Activated naive CD4-positive, alpha-beta T cell treated with anti-CD3 and anti-CD28 coated beads for 36 hours (primary cell): ENCODE data around the gene KRTAP9-3. TPM values are rescaled to one million over a fixed set of nuclear protein-coding genes. Genes with fewer than 3 reads are reported as not detected.
"Not testable (repeated sequence)": the region's sequence is repeated elsewhere in the genome, so short reads cannot be mapped to it uniquely, and the experiment has no call there.

Source experiments
- CTCF ChIA-PET: fragments of 350-600 bp; sonication (Branson Sonifier 250); formaldehyde crosslinking; loops from one replicate; lab custom pipeline; 2021; ENCODE audit warnings: antibody characterized with exemption; lab: Charles Lee
- DNase-seq: peaks from one replicate; pipeline ENCODE4 v3.0.0-alpha.2; 2020
- H3K27ac Mint-ChIP-seq: one replicate; pipeline ENCODE4 v1.8.0; 2021; ENCODE audit warnings: mild to moderate bottlenecking, mixed read lengths
- H3K27me3 Mint-ChIP-seq: one replicate; pipeline ENCODE4 v1.8.0; 2021; ENCODE audit warnings: low read depth, mixed read lengths
- H3K36me3 Mint-ChIP-seq: one replicate; pipeline ENCODE4 v1.8.0; 2021; ENCODE audit warnings: low read depth, mixed read lengths
- H3K4me1 Mint-ChIP-seq: one replicate; pipeline ENCODE4 v1.8.0; 2021; ENCODE audit warnings: low read depth, mixed read lengths
- H3K4me3 Mint-ChIP-seq: one replicate; pipeline ENCODE4 v1.8.0; 2021; ENCODE audit warnings: mild to moderate bottlenecking, moderate library complexity, mixed read lengths
- H3K9me3 Mint-ChIP-seq: one replicate; pipeline ENCODE4 v1.8.0; 2021; ENCODE audit warnings: mixed read lengths
- intact Hi-C: fragments of 100-400 bp; cut with micrococcal nuclease; formaldehyde crosslinking; loops from one replicate; pipeline ENCODE4 v1.15.1; 2023
- total RNA-seq, 2 experiments: library from RNA; stranded (reverse); gene quantifications; one replicate each; pipeline ENCODE4 v1.2.3, GENCODE V29; 2021

Gene KRTAP9-3
- total RNA-seq, 2 experiments from 2014 or later: not detected

- intact Hi-C loops: no loop called here
- DNase-seq: no peak
- H3K4me3 Mint-ChIP-seq: no peak overlapping the region
- no peak overlapping the region for H3K27ac Mint-ChIP-seq
- peaks cover 5% of the 10 kb centered on the region for H3K9me3 Mint-ChIP-seq
- peaks cover 1% of the 10 kb centered on the region for H3K36me3 Mint-ChIP-seq
- no peaks in the 10 kb centered on the region for H3K27me3 Mint-ChIP-seq
- no peaks in the 10 kb centered on the region for H3K4me1 Mint-ChIP-seq
- CTCF ChIA-PET: no interaction called here
These were observed 8.4 kb upstream of the KRTAP9-3 start for GRCh38 chr17:41223821-41224220.

- DNase-seq: no peak
- Mint-ChIP-seq H3K27ac (no peak overlapping the region), H3K4me1 (no peaks in the 10 kb centered on the region), H3K9me3 (no peaks in the 10 kb centered on the region), H3K4me3 (no peak overlapping the region), H3K27me3 (no peaks in the 10 kb centered on the region), H3K36me3 (no peaks in the 10 kb centered on the region)
- intact Hi-C loops: no loop called here
- CTCF ChIA-PET: no interaction called here
These were observed 6.2 kb upstream of the KRTAP9-3 start for GRCh38 chr17:41226051-41226450.

GRCh38 chr17:41226598-41227095 is 5.6 kb upstream of the KRTAP9-3 start, which contains the start of gene KRTAP9-2:
Gene KRTAP9-2, plus strand, starts transcription at chr17:41226648. Its CDS starts 7 bp downstream, at chr17:41226655.
- CTCF ChIA-PET, DNase-seq, H3K27ac Mint-ChIP-seq: not testable (repeated sequence)

DNA sequence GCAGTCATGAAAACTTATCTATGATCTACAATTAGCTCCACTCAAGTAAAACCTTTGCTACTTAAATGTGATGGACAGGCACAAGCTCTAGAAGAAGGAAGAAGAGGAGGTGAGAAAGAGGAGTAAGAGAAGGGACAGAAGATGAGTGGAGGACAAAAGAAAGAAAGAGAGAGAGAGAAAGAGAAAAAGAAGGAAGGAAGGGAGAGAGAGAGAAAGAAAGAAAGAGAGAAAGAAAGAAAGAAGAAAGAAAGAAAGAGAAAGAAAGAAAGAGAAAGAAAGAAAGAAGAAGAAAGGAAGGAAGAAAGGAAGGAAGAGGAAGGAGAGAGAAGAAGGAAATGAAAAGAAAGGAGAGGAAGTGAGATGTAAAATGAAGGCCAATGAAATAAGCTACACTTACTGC is 2.2 kb upstream of the KRTAP9-3 start:
- DNase-seq: no peak
- H3K4me3 Mint-ChIP-seq: no peak overlapping the region
- H3K36me3 Mint-ChIP-seq: no peaks in the 10 kb centered on the region
- intact Hi-C loops: no loop called here
- CTCF ChIA-PET: no interaction called here
- no peak overlapping the region for H3K27ac Mint-ChIP-seq
- no peaks in the 10 kb centered on the region for H3K4me1 Mint-ChIP-seq
- no peaks in the 10 kb centered on the region for H3K9me3 Mint-ChIP-seq
- H3K27me3 Mint-ChIP-seq: no peaks in the 10 kb centered on the region

More at GRCh38 chr17:41226598-41227095, 5.6 kb upstream of the KRTAP9-3 start, which contains the start of gene KRTAP9-2:
- H3K4me1 Mint-ChIP-seq, H3K36me3 Mint-ChIP-seq, H3K4me3 Mint-ChIP-seq, intact Hi-C loops, H3K27me3 Mint-ChIP-seq, H3K9me3 Mint-ChIP-seq: not testable (repeated sequence)

- Mint-ChIP-seq H3K9me3 (no peaks in the 10 kb centered on the region), H3K27ac (no peak overlapping the region), H3K27me3 (no peaks in the 10 kb centered on the region), H3K36me3 (no peaks in the 10 kb centered on the region), H3K4me1 (no peaks in the 10 kb centered on the region), H3K4me3 (no peak overlapping the region)
- CTCF ChIA-PET: no interaction called here
- intact Hi-C loops: no loop called here
- no peak for DNase-seq
These were observed 518 bp upstream of the KRTAP9-3 start for GRCh38 chr17:41231731-41232130.

DNA sequence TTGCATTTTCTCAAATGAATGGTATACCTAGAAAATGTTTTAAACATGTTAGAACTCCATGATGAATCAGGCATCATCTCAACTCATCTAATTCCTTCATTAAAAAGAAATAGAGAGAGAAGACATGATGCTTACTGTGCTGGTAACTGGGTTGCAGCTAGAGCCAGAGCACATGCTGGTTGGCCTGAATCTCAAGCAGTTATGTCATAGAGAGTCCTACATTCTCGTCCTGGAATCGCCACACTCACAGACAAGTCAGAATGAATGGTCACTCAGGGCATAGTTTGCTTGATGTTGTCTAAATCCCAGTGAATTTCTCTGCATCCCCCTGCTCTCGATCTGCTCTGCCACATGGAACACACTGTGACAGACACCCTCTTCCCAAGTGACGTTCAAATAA is 4.9 kb downstream of the KRTAP9-3 start:
- H3K9me3 Mint-ChIP-seq, H3K4me1 Mint-ChIP-seq, H3K27ac Mint-ChIP-seq, H3K36me3 Mint-ChIP-seq, CTCF ChIA-PET, DNase-seq, H3K27me3 Mint-ChIP-seq, intact Hi-C loops, H3K4me3 Mint-ChIP-seq: not testable (repeated sequence)

GRCh38 chr17:41237949-41238437 is 5.7 kb downstream of the KRTAP9-3 start, which contains the start of gene KRTAP9-8:
Gene KRTAP9-8, plus strand, starts transcription at chr17:41237999. Its CDS starts 53 bp downstream, at chr17:41238052.
- intact Hi-C loops, H3K36me3 Mint-ChIP-seq, H3K4me3 Mint-ChIP-seq, H3K9me3 Mint-ChIP-seq, CTCF ChIA-PET, H3K27ac Mint-ChIP-seq, H3K27me3 Mint-ChIP-seq, DNase-seq, H3K4me1 Mint-ChIP-seq: not testable (repeated sequence)

- H3K9me3 Mint-ChIP-seq, H3K36me3 Mint-ChIP-seq, intact Hi-C loops, H3K4me1 Mint-ChIP-seq, H3K27ac Mint-ChIP-seq, DNase-seq, H3K27me3 Mint-ChIP-seq, H3K4me3 Mint-ChIP-seq: not testable (repeated sequence)
- CTCF ChIA-PET: interaction anchor here (0.6 kb wide), 1 partner anchor 315 kb away, joined by 3 read pairs; no protein-coding TSS in a partner anchor
These were observed 14.9 kb downstream of the KRTAP9-3 start for GRCh38 chr17:41246995-41247787.

GRCh38 chr17:41249637-41250240 is 17.5 kb downstream of the KRTAP9-3 start, which contains the start of gene KRTAP9-4:
Gene KRTAP9-4, plus strand, starts transcription at chr17:41249687. Its CDS starts 34 bp downstream, at chr17:41249721.
- H3K27me3 Mint-ChIP-seq, H3K27ac Mint-ChIP-seq, H3K36me3 Mint-ChIP-seq, H3K9me3 Mint-ChIP-seq, H3K4me3 Mint-ChIP-seq, H3K4me1 Mint-ChIP-seq, CTCF ChIA-PET, DNase-seq, intact Hi-C loops: not testable (repeated sequence)

DNA sequence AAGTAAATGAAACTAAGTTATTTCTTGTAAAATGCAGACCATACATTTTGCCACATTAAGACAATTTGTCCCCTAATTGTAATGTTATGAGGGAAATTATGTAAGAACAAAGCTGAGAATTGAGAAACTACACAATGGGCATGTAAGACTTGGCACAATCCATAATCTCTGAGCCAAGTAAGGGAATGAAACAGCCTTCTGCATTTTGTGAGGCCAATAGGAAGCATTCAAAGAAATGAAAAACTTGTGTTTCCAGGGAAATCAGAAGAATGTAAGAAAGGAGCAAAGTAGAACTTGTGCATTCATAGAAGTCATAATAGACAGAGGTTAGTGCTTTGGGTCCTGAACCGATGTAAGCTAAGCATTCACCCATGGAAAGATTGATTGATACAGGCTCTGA is 19.0 kb downstream of the KRTAP9-3 start:
- Mint-ChIP-seq H3K27me3 (peaks cover 3% of the 10 kb centered on the region), H3K4me1 (no peaks in the 10 kb centered on the region), H3K27ac (no peak overlapping the region), H3K36me3 (no peaks in the 10 kb centered on the region), H3K4me3 (no peak overlapping the region), H3K9me3 (no peaks in the 10 kb centered on the region)
- CTCF ChIA-PET: no interaction called here
- intact Hi-C loops: no loop called here
- DNase-seq: no peak

DNA sequence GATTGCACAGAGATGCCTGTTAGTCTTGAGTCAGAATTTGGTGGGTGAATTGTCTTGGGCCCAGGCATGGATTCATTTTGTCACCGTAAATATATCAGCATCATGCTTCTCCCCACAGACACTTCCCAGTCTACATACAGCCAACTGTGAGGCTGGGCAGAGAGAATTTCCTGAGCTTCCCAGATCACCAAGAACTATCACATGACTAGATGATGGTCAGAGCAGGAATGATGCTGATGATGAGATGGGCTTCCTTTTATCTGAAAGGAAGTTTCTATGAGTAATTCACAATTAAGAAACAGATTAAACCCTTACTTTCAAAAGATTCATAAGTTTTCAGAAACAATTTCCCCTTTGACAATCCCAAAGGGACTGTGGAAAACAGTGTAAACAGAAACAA is 22.6 kb downstream of the KRTAP9-3 start:
- H3K27me3 Mint-ChIP-seq: peaks cover 3% of the 10 kb centered on the region
- CTCF ChIA-PET: no interaction called here
- DNase-seq: no peak

GRCh38 chr17:41255381-41256290 is 23.4 kb downstream of the KRTAP9-3 start, which contains the start of gene KRTAP9-9:
Gene KRTAP9-9, plus strand, starts transcription at chr17:41255384.
- CTCF ChIA-PET, H3K4me1 Mint-ChIP-seq, H3K27ac Mint-ChIP-seq, H3K27me3 Mint-ChIP-seq, intact Hi-C loops, H3K4me3 Mint-ChIP-seq, H3K36me3 Mint-ChIP-seq, DNase-seq, H3K9me3 Mint-ChIP-seq: not testable (repeated sequence)

More for the DNA sequence above, 22.6 kb downstream of the KRTAP9-3 start:
- intact Hi-C loops: no loop called here
- Mint-ChIP-seq H3K4me3 (no peak overlapping the region), H3K9me3 (no peaks in the 10 kb centered on the region), H3K27ac (no peak overlapping the region), H3K36me3 (no peaks in the 10 kb centered on the region), H3K4me1 (no peaks in the 10 kb centered on the region)
